CD4-positive, alpha-beta T cell treated with Interferon gamma for 1 hour (primary cell): ENCODE results near the gene CAB39L.

ENCODE experiments used
- DNase-seq: peaks from one replicate; pipeline ENCODE4 v3.0.0-alpha.2; 2020

Gene CAB39L

DNA sequence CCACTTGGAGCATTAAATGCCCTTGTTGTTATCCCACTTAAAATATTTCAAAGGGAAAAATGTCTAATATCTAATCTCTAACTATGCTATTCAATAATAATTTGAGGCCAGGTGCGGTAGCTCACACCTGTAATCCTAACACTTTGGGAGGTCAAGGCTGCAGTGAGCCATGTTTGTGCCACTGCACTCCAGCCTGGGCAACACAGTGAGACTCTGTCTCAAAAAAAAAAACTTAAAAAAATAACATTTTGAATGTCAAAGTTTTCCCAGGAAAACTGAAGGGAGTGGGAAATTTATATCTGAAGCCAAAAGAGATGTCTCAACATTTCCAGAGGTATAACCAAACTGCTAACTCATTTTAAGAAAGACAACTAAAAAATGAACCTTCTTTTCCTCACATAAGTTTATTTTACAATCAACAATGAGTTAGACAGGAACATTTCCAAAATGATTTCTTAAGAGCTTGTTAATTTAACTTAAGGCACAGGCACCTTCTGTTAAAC lies 47.9 kb downstream of the CAB39L start:
- no peak for DNase-seq

DNA sequence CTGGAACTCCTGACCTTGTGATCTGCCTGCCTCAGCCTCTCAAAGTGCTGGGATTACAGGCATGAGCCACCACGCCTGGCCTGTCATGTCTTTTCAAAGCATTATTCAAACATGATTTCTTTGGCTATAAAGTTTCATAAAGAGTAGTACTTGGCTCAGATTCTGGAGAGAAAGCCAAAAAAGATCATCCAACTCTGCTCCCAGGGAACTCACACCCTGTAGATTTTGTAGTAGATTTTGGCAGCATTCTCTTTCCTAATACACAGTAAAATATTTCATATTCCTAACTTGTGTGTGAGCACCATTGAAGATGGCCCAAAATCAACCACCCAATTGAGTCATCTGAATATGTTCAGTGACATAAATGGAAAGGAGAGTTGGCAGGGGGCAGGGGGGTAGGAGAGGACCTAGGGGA lies 48.4 kb downstream of the CAB39L start:
- DNase-seq, result no peak

DNA sequence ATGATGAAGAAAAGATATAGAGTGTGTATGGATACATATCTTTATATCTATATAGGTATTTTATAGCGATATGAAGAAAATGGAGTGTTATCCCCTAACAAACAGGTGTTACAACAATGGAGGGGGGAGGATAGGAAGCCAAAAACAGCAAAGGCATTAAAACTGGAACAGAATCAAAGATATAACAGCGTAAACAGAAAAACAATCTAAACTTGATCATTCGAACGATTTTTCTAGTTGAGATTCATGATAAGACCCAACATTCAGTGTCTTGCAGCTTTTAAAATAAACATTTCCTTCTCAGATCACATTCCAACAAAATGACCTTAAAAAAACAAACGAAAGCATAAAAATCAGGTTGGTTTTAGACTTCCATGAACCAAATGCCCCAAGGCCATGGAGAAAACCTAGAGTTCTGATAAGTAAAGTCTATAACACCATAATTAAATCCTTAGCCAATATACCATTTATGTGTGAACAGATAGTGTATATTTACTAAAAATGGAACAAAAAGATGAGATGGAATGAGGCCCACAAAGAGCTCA lies 55.7 kb downstream of the CAB39L start:
- DNase-seq, result no peak

DNA sequence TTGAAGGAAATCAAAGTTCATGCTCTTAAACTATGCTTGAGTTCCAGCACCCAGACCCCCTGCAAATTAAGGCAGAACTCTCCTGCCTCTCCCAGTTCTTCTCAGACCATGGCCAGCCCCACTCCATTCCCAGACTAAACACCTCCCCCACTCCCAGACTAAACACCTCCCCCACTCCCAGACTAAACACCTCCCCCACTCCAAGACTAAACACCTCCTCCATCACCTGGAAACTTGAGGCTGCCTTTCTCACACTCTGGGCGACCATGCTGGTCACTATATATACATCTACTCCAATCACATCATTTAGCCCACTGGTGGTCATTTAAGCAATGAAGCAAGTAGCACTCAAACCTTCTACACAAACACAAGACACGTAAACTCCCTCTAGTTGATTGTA lies 57.2 kb downstream of the CAB39L start:
- DNase-seq, result no peak

DNA sequence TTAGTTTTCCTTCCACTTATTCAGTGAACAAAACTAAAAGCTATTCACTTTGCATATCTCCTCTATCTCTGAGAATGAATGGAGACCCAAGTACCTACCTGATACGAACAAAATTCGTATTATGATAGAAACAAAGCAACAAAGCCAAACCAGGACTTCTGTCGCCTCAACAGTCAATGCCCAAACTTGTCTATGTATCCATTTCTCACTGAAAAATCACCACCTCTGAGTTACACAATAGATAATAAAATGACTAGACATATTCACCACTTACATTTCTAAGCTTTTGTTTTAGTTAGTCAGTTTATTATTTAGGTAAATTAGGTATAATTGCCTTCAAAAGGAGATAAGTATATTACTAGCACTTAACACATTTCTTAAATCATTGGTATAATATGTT lies 67.7 kb downstream of the CAB39L start:
- DNase-seq, result no peak

DNA sequence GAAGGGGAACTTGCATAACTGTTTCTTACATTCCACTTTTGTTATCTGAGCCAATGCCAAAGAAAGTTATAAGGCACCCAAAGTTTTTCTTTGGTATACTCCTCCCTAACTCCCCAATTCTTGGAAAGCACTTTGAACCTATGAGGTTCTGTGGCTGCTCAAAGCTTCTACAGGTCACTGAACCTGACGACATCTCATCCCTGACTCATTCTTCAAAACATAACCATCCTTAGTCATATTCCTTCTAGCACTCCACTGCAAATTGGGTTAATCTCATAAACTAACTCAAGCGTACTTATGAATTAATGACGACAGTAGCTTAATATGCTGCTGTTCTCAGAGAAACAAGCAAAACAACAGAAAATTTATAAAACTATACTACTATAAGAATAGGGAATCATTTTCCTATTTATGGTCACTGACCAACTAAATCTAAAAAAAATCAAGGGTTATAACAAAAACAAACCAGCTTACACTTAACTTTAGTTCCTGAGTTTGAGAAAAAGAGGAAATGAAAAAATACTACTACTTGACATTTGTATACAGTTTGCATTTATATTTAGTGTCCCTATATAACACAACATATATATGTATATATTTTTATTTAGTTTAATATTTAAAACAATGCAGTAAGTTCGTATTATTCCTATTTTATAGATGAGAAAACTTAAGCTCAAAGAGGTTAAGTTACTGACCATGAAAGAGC lies 69.1 kb downstream of the CAB39L start:
- no peak for DNase-seq

DNA sequence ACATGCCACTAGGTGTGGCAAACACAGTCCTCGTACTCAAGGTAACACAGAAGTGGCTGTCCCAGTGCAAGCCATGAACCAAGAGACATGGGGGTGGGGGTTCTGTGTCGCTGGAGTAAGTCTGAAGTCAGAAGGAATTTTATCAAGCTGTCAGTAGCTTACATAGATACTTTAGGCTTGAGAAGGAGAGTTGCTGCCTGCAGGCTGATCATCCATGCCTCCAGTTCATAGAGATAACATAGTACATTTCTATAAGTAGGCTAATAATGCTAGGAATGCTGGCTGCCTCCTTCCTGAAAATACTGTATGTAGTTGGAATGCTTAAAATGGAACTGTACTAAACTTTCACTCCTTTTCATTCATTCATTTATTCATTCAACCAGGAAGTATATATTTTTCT lies 70.1 kb downstream of the CAB39L start:
- DNase-seq, result no peak

DNA sequence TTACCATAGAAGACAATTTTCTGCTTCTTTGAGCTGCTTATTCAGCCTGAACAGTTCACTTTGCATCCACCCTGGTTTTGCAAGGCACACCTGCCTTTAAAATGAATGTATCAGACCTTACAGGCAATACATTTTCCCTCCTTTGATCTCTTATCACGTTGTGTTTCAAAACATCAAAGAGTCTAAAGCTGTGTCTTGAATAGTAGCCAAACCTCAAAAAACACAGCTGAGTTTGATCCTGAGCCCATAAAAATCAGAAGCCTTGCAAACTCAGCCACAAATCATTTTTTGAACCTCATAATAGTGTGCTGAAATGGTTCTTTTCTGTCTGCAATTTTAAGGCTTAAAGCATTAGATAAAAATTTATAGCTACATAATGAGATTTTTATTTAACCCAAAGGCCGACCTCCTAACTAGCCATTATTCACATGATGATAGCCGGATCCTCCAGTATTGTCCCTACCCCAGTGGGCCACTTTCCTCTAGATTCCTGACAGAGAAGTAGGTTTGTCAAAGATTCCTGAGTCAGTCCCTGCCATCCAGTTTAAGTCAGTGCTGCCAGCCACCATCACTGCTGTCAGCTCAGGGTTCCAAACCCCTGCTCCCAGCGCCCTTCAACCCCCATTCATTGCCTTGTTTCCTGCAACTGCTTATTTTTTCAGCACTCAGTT lies 71.8 kb downstream of the CAB39L start:
- no peak for DNase-seq

DNA sequence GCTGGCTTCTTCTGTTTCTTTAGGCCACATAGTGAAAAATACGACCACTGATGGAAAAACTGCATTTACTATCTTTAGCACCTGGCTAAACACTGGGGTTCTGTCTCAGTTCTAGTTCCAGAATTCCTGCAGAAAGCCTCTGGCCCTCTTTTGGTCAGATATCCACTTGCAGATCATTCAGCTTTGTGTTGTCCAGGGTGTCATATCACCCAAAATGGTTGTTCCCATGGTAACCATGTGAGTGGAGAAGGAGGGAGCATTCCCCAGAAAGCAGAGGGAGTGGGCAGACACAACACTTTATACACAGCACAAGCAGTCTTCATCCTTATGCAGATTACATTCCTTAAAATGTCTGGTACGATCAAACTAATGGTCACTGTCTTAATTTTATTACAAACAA lies 73.5 kb downstream of the CAB39L start:
- DNase-seq, result no peak

DNA sequence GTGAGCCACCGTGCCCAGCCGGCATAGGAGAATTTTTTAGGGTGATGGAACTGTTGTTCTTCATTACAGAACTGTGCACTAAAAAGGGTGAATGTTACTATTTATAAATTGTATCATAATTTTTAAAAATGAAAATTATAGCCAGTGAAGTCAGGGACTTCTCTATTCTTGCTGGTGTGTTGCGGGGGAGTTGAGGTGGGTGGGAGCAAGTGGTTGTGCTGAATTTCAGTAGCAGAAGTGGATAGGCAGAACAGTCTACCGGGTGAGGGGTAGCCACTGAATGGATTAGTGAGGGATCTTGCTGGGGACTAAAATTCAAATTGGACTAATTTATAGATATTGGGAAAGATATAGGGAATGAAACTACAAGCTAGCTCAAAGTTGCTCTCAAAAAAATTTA lies 74.0 kb downstream of the CAB39L start:
- no peak for DNase-seq

DNA sequence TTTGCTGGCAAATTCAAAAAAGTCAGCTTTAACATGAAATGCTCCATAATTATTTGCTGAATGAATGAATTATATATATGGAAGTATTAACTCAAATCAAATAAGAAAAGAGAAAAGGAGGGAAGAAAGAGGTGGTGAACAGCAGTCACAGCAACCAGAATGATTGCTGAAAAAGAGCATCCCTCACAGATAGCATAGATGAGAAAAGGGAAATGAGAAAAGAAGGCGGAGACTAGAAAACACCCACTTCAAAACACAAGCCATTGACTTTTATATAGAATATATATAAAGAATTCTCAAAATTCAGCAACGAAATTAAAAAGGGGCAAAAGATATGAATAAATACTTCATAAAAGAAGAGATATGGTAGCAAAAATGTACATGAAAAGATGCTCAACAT lies 75.2 kb downstream of the CAB39L start:
- DNase-seq, result no peak

DNA sequence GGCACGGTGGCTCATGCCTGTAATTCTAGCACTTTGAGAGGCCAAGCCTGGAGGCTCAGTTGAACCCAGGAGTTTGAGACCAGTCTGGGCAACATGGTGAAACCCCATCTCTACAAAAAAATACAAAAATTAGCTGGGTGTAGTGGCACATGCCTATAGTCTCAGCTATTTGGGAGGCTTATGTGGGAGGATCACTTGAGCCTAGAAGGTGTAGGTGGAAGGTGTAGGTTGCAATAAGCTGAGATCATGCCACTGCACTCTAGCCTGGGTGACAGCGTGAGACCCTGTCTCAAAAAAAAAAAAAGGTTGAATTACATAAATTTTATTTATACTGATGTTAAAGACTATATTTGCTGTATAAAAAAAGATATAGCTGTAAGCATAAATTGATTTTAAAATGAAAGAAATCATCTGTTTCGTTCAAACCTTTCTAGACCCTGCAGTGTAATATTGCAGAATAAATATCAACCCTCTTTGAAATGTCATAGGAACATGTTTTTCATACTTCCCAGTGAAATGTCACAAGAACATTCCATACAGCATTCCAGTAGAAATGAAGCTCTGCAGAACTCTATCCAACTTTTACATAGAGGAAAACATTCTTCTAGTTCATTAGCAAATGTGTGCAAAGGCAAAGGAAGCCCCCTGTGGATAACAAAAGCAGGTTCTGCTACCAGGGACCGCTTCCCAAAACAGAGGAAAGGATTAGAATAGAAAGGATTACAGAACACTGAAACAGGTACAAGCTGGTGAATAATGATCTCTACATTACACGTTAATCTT lies 76.0 kb downstream of the CAB39L start:
- no peak for DNase-seq

DNA sequence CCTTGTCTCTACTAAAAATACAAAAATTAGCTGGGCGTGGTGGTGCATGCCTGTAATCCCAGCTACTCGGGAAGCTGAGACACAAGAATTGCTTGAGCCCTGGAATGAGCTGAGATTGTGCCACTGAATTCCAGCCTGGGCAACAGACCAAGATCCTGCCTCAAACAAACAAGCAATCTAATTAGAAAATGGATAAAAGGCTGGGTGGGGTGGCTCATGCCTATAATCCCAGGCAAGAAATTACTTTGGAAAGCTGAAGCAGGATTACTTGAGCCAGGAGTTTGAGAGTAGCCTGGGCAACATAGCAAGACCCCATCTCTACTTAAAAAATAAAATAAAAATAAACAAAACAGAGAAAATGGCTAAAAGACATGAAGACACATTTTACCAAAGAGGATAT lies 77.0 kb downstream of the CAB39L start:
- no peak for DNase-seq

DNA sequence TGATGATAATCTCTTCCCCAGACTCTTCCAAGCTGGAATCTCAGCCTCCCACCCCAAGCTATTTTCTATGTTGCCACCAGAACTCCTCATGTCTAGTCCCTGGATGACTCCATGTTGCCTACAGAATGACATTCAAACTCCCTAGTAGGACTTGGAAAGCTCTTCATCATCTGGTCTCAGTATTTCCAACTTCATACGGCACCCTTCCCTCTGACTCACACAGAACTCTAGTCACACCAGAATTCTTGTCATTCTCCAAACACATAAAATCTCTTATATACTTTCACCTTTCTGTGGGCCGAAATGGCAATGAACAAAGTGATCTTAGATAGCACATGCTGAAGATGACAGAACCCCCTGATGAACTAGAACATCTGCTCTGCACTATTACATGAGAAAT lies 86.2 kb downstream of the CAB39L start:
- DNase-seq, result no peak

DNA sequence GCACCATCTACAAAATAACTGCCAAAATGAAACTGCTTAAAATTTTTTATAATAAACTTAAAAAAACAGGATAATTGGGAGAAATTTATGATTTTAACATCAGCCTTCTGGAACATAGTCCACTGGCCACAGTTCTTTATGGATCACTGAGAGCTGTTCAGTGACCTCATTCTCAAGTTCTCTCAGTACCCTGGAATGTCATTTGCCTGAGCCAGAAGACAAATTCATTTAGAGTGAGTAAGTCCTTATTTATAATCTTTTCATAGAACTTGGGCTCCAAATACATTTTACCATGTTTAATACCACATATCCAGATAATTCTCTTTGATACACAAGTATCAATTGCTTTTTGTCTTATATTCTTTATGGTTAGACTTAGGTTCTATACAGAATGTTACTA lies 87.6 kb downstream of the CAB39L start:
- no peak for DNase-seq

DNA sequence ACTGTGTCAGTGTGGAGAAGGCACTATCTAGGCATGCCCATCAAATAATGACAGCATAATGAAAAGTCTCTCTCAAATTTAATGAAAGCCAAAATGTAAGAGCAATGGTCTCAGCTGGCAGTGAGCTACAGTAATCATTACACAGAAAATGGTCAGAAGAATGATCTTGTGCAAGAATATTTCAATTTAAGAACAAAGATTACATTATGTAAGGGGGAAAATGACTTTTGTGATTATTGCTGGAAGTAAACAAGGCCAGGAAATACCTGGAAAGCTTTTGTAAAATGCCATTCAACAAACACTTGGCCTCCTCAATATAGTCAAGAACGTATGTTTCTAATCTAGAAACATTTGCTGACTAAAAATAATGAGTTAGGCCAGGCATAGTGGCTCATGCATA lies 89.1 kb downstream of the CAB39L start:
- DNase-seq, result no peak

DNA sequence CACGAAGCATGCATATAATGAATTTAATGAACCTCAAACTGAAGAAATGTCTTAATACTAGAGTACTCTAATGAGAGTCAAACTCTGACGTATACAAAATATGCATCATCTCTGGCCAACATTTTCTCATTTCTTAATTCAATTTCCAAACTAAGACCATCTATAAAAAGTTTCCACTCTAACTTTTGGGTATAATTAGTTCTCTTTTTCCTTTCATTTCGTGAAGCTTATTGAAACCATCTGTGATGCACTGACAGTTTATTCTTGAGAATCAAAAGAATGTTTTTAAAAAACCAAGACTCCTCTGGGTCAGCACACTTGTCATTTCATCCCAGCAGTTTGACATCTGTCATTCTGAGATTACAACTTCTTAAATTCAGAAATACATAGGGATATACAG lies 90.0 kb downstream of the CAB39L start:
- DNase-seq, result no peak

DNA sequence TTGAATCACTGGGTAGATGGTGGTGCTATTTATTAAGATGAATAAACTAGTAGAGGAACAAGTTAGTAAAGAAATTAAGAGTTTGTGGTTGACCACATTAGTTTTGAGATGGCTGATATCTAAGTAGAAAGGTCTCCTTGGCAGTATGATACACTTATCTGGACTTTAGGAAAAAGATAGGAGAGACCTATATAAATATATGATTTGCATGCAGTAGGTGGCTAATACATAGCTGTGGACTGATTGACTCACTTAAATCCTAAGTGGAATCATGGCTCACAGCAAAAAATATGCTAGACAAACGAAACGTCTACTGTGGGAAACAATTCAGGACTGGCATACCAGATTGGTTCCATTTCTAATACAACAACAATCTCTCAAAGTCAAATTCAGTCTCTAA lies 92.0 kb downstream of the CAB39L start:
- no peak for DNase-seq

DNA sequence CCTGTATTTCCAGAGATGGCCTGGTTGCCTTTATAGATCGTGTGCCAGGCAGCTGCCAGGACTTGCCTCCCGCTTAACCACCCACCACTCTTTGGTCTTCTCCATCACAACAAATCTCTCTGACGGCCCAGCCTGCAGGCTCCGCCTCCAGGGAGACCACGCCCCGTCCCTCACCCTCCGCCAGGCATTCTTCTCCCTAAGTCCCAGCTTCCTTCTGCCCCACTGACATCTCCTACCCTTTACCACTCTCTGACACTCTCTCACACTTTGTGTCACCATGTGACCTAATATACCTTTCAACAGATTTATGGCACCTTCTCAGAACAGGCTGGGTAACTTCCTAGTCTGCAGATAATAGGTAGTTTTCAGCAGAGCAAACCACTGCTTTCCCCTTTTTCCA lies 95.1 kb downstream of the CAB39L start:
- DNase-seq, result no peak

DNA sequence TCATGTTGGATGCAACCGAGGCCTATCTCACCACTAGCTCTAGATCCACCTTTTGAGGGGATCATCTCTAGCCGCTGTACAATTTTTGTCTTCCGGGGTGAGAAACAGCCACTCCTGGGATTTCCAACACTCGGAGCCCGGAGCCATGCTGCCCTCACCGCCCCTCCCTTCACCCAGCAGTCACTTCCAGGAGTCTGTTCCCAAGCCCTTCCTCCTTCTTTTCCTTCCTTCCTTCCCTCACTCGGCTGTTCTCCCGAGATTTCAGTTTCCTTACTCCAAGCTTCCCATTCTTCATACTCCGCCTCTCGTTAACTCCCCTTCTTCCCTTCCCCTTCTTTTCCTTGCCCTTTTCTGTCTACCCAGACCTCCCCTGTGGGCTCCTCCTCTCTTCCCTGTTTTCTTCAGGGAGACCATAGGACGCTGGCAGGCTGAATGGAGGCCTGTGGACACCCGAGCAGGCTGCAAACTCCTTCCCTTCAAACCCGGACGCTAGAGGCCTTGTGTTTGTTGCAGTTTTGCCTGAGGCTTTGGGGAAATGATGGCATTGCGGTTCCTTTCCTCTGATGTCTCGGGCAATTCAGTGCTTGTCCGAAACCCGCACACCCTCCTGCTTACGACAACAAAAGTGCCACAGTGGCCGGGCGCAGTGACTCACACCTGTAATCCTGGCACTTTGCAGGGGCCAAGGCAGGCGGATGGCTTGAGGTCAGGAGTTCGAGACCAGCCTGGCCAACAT lies 96.0 kb downstream of the CAB39L start:
- no peak for DNase-seq

DNA sequence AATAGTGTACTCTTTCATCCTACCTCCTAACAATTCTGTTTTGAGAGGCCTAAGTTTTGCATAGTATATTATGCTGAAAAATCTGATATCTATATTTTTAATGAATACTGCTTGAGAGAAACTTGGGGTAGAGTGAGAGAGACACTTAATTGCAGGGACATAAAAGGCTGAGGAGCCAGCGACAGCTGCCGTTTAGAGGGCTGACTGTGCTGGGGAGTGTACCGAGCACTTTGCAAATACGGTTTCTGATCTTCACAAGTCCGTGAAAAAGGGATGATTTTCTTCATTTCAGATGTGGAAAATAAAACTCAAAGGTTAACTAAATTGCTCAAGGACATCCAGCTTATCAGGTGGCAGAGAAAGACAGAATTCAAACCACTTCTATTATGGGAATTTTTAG lies 97.4 kb downstream of the CAB39L start:
- no peak for DNase-seq

DNA sequence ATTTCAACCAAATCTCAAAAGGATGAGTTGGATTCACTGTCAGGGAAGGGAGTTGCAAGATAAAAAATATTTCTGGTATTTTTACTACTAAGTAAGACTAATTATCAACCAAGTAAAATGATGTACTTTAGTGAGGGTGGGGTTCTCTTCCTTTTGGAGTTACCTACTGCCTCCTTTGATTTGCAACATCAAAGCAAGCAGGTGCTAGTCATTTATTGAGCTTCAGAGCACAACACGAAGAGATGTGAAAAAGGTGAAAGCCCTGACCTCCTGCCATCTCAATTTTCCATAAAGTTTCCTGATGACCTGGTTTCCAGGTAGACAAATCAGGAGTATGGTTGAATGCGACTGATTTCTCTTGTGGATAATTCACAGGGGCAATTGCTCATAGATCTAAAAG lies 100.1 kb downstream of the CAB39L start:
- DNase-seq, result no peak

DNA sequence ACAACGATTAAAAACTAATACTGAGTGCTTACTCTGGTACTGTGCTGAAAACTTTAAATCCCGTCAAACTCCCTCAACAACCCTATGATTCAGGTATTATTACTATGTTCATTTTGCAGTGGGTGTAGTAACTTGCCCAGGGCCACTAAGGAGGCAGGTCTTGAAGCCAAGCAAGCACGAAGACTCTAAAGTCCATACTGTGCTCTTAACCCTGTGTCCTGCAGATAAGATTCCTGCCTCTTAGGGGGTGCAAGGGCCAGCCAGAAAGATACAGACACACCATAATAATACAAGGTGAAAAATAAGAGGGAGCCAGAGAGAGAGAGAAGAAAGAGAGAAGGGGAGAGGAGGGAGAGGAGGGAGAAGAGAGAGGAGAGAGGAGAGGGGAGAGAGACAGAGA lies 100.6 kb downstream of the CAB39L start:
- no peak for DNase-seq
